GM10266 (cell line): ENCODE measurements around the gene SYNGR3.

Experiments used
- DNase-seq: peaks from one replicate; pipeline ENCODE4 v3.0.0; 2012; ENCODE audit errors: extremely low spot score
- CTCF ChIP-seq: IDR thresholded peaks from 2 replicates; pipeline ENCODE4 v1.5.1; 2012; ENCODE audit warnings: mild to moderate bottlenecking, low read depth; ENCODE audit not compliant: control insufficient read depth, insufficient read depth; ENCODE audit errors: missing control alignments

SYNGR3 gene

DNA sequence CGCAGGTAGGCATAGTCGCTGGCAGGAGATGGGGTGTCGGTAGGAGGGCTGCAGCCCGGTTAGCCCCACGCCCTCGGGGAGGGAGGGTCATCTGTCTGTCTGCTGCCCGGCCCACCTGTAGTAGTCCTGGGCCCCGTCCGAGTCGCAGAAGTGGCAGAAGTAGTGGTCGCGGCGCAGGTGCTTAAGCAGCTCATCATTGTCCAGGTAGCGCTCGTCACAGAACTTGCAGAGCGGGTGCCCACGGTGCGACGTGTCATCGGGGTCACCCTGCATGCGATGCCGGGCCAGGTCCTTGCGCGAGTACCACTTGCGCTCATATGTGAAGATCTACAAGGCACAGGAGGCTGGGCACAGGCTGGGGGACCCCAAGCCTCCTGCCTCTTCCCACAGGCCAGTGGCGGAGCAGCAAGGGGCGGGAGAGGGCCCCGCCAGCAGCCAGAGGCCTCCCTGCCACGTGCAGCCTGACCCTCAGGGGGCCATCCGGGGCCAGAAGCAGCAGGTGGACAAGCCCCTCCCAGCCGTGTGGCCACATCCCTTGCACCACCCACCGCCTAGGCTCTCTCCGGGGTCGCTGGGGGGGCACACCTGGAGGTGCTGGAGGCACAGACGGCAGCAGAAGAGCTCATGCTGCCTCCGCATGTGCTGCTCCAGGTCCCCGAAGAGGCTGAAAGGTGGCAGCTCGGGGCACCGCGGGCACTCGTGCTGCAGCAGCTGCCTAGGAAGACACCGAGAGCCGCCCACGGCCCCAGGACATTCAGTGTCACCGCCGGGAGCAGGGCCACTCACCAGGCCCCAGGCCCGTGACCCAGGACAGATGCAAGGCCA, 12.8 kb downstream of the SYNGR3 start:
- TF ChIP-seq CTCF = no peak
- DNase-seq = no peak

GRCh38 chr16:2003231-2003826, 13.6 kb downstream of the SYNGR3 start:
- no peak for TF ChIP-seq CTCF

DNA sequence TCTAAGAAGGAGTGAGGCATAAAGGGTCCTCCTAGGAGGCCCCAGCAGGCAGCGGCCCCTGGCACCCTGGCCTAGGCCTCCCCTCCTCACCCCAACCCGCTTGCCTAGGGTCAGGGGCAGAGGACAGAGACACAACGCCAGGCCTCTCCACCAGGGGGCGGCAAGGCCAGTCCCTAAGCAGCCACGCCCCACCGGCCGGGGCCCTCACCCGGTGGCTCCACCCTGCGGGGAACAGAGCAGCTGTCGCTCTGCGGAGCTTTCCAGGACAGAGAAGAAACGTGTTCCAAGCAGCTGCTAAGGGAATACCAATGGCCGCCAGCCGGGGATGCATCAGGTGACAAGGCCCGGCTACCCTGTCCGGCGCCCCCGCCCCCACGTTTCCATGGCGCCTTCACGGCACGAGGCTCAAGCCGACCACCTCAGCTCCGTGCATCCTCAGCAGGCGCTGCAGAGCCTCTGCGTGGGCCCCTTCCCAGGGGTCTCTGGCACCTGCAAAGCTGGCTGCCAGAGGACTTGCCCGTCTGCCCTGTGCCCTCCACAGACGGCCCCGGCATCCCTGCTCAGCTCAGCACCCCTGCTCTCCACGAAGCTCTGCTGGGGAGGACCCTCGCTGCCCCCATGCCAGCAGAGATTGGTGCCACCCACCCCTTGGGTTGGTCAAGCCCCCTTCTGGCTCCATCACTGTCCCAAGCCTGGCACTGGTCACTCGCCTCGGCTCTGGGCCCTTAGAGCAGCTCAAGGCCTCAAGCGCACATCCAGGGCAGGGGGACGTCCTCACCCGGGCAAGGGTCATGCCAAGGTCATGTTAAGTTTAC, 14.3 kb downstream of the SYNGR3 start:
- peak; percentile 96 for TF ChIP-seq CTCF
- peak; percentile 93 for DNase-seq

More at GRCh38 chr16:2003231-2003826, 13.6 kb downstream of the SYNGR3 start:
- no peak for DNase-seq

- TF ChIP-seq CTCF = no peak
Measured at GRCh38 chr16:2004795-2005517, 15.2 kb downstream of the SYNGR3 start.

GRCh38 chr16:2005646-2006045, 15.9 kb downstream of the SYNGR3 start:
- peak; percentile 9 for TF ChIP-seq CTCF
- DNase-seq = no peak

More at GRCh38 chr16:2004795-2005517, 15.2 kb downstream of the SYNGR3 start:
- DNase-seq = no peak

DNA sequence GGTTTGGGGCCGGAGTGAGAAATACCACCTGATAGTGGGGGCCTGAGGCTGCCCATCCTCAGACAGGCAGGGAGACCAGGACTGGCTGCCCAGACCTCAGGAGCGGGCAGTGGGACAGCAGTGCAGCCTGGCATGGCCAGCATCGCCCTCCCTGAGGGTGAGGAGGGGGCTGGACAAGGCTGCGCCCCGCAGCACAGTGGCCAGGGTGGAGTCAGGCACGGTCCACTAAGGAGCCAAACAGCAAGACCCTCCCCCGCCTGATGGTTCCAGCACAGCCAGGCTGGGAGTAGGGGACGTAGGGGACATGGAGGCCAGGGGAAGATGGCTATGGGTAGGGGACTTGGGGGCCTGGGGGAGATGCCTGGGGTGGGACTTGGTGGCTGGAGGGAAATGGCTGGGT, 16.5 kb downstream of the SYNGR3 start:
- DNase-seq = no peak
- no peak for TF ChIP-seq CTCF
